ENCODE results near the gene SYF2. TPM values are rescaled to one million over a fixed set of nuclear protein-coding genes. Genes with fewer than 3 reads are reported as not detected.

The SYF2 gene
- total and polyA plus RNA-seq, 2 donors (not counting 3 experiments of a cell fraction or from before 2014, with no cell fraction given) = 9.3 to 38.0 TPM

GRCh38 chr1:25173809-25174340 lies 58.4 kb downstream of the SYF2 start:
- dilution Hi-C loops (cut with MboI; ENCODE audit: extremely low pct_ligation_motif_present, low sequenced_read_pairs) = no loop called here

More at GRCh38 chr1:25173809-25174340, 58.4 kb downstream of the SYF2 start:
- H3K4me2 ChIP-seq (ENCODE audit: insufficient read depth, low read length) = no peak overlapping the region
- no peaks in the 10 kb centered on the region for H3K79me2 ChIP-seq (ENCODE audit: control insufficient read depth, insufficient read depth, low read length)
- H4K20me1 ChIP-seq (replicated peaks; ENCODE audit: control insufficient read depth, extremely low read depth, insufficient read depth, low read length) = no peaks in the 10 kb centered on the region
- DNase-seq (ENCODE audit: low read depth, low spot score) (no peak), FAIRE-seq (no peak)
- H3K4me1 ChIP-seq (ENCODE audit: control insufficient read depth, extremely low read depth, insufficient read depth, low read length) = no peaks in the 10 kb centered on the region
- no TSS peak for BruUV-seq (replicated peaks)
- H3K27ac ChIP-seq (ENCODE audit: insufficient read depth, low read depth, low read length) = no peak overlapping the region
- no peak for TF ChIP-seq FOS (IDR thresholded peaks at IDR 0.05; ENCODE audit: borderline replicate concordance, insufficient read depth, low read length)
- no peak for TF ChIP-seq EZH2 (IDR thresholded peaks at IDR 0.05; ENCODE audit: borderline replicate concordance, low read depth, low read length, severe bottlenecking)
- no peak for TF ChIP-seq JUN (IDR thresholded peaks at IDR 0.05; ENCODE audit: borderline replicate concordance, insufficient read depth, insufficient read length, low read depth)
- no peak for TF ChIP-seq POLR2A (IDR thresholded peaks at IDR 0.05; ENCODE audit: low read depth, low read length)
- TF ChIP-seq MAX (IDR thresholded peaks at IDR 0.05; ENCODE audit: insufficient read depth, insufficient read length) = no peak
- TF ChIP-seq POLR2AphosphoS5 (IDR thresholded peaks at IDR 0.05; ENCODE audit: insufficient read depth, low read depth, low read length) = no peak
- TF ChIP-seq MYC (IDR thresholded peaks at IDR 0.05; ENCODE audit: low read depth, low read length) = no peak
- TF ChIP-seq CTCF (IDR thresholded peaks at IDR 0.05; ENCODE audit: extremely low read depth in 1 of 2, insufficient read depth in 1 of 2, low read depth in 1 of 2, low read length in 2 of 2) = no peak
- TF ChIP-seq GATA2 (IDR thresholded peaks at IDR 0.05; ENCODE audit: insufficient read depth, insufficient read length, low read depth, low read length) = no peak
- H3K9me1 ChIP-seq (replicated peaks; ENCODE audit: control insufficient read depth, extremely low read depth, insufficient read depth, low read length) = no peaks in the 10 kb centered on the region
- H3K4me3 ChIP-seq (replicated peaks in 1 of 3; ENCODE audit: insufficient read depth in 1 of 3, low read depth in 1 of 3, low read length in 3 of 3) = no peak overlapping the region
- no peaks in the 10 kb centered on the region for H3K36me3 ChIP-seq (ENCODE audit: control insufficient read depth in 2 of 2, extremely low read depth in 1 of 2, insufficient read depth in 2 of 2, low read length in 2 of 2)
- no peaks in the 10 kb centered on the region for H3K27me3 ChIP-seq (ENCODE audit: control insufficient read depth in 2 of 2, insufficient read depth in 2 of 2, low read length in 2 of 2)
- no peaks in the 10 kb centered on the region for H3K9me3 ChIP-seq (replicated peaks; ENCODE audit: control insufficient read depth, insufficient read depth, low read length)
- intact Hi-C loops (cut with micrococcal nuclease) = no loop called here
- ChIA-PET POLR2A (no interaction called here), CTCF (no interaction called here)
- H3K9ac ChIP-seq (replicated peaks; ENCODE audit: extremely low read depth, insufficient read depth, low read length) = no peak overlapping the region
- no peak overlapping the region for H2AFZ ChIP-seq (ENCODE audit: low read depth, low read length)

Other genes starting within 250 kb of the SYF2 start
- gene RSRP1, start 15.0 kb upstream of the SYF2 start, total RNA-seq = 99.4 and 102 TPM in 2 replicates
- gene RSRP1, start 15.0 kb upstream of the SYF2 start, polyA plus RNA-seq = 42.5 and 50.5 TPM in 2 replicates
- not detected in 2 replicates for gene RHD, start 40.0 kb upstream of the SYF2 start, total RNA-seq
- gene RHD, start 40.0 kb upstream of the SYF2 start, polyA plus RNA-seq = not detected in 2 replicates
- 130 and 140 TPM in 2 replicates for gene TMEM50A, start 105.8 kb upstream of the SYF2 start, total RNA-seq
- gene TMEM50A, start 105.8 kb upstream of the SYF2 start, polyA plus RNA-seq = 86.2 and 125 TPM in 2 replicates
- not detected in 2 replicates for gene RHCE, start 188.3 kb upstream of the SYF2 start, total RNA-seq
- 0.07 and 0.14 TPM in 2 replicates for gene RHCE, start 188.3 kb upstream of the SYF2 start, polyA plus RNA-seq
- 24.4 and 25.5 TPM in 2 replicates for gene MACO1, start 198.4 kb upstream of the SYF2 start, total RNA-seq
- gene MACO1, start 198.4 kb upstream of the SYF2 start, polyA plus RNA-seq = 7.0 and 7.7 TPM in 2 replicates